SK-N-SH (cell line): ENCODE data around the gene ARL4A. TPM values are rescaled to one million over a fixed set of nuclear protein-coding genes. Genes with fewer than 3 reads are reported as not detected.
"Not testable (repeated sequence)": the region's sequence is repeated elsewhere in the genome, so short reads cannot be mapped to it uniquely, and the experiment has no call there.

Experiments used
- CTCF ChIA-PET: fragments of 300-600, 350-600 bp; formaldehyde crosslinking; extraction: SDS; loops from one replicate; lab custom pipeline; 2021; lab: Yijun Ruan, JAX
- POLR2A ChIA-PET: fragments of 350-600 bp; sonication (Branson Sonifier 250); formaldehyde crosslinking; extraction: SDS; loops from one replicate; lab custom pipeline; 2020; ENCODE audit warnings: antibody characterized with exemption, inconsistent platforms; lab: Yijun Ruan, JAX
- DNase-seq: peaks from one replicate; pipeline ENCODE4 v3.0.0; 2012
- H2AFZ ChIP-seq: fragments of 200-600 bp; sonication (generic); 2 replicates; pipeline ENCODE4 v1.8.1; 2016; ENCODE audit warnings: antibody characterized with exemption, mild to moderate bottlenecking, low read depth
- H3F3A ChIP-seq: fragments of 200-600 bp; sonication (generic); replicated peaks from 2 replicates; pipeline ENCODE3; 2016; ENCODE audit warnings: antibody characterized with exemption, mild to moderate bottlenecking; ENCODE audit not compliant: insufficient read depth
- H3K27ac ChIP-seq, 2 experiments: fragments of 200-500 bp in 1 of 2; fragments of 200-600 bp in 1 of 2; sonication (Bioruptor generic) in 1 of 2; sonication (generic), shearing (Covaris generic) in 1 of 2; 2 replicates each; pipeline versions ENCODE4 v1.5.1 to v1.6.1; 2014 to 2016; ENCODE audit warnings: low read depth in 2 of 2, inconsistent platforms in 1 of 2, low read length in 1 of 2, mild to moderate bottlenecking in 1 of 2, mixed read lengths in 1 of 2
- H3K27me3 ChIP-seq: fragments of 200-600 bp; sonication (generic), shearing (Covaris generic); 2 replicates; pipeline ENCODE4 v1.6.1; 2016; ENCODE audit warnings: mixed run types; ENCODE audit not compliant: insufficient read depth
- H3K36me3 ChIP-seq, 2 experiments: fragments of 200-500 bp in 1 of 2; fragments of 200-600 bp in 1 of 2; sonication (Bioruptor generic) in 1 of 2; sonication (generic) in 1 of 2; replicated peaks in 1 of 2; 2 replicates each; pipeline versions ENCODE3 to v1.5.1; 2014 to 2016; ENCODE audit warnings: low read length in 1 of 2, mild to moderate bottlenecking in 1 of 2; ENCODE audit not compliant: insufficient read depth in 2 of 2, control insufficient read depth in 1 of 2
- H3K4me1 ChIP-seq, 2 experiments: fragments of 200-500 bp in 1 of 2; fragments of 200-600 bp in 1 of 2; sonication (Bioruptor generic) in 1 of 2; sonication (generic), shearing (Covaris generic) in 1 of 2; 2 replicates each; pipeline versions ENCODE4 v1.5.1 to v1.6.1; 2014 to 2016; ENCODE audit warnings: low read depth in 1 of 2, low read length in 1 of 2, mixed run types in 1 of 2; ENCODE audit not compliant: insufficient read depth in 2 of 2, control insufficient read depth in 1 of 2
- H3K4me2 ChIP-seq: fragments of 200-600 bp; sonication (generic), shearing (Covaris generic); 2 replicates; pipeline ENCODE4 v1.6.1; 2017; ENCODE audit warnings: mixed run types
- H3K4me3 ChIP-seq, 2 experiments: fragments of 200-500 bp in 1 of 2; fragments of 200-600 bp in 1 of 2; sonication (Bioruptor generic) in 1 of 2; sonication (generic), shearing (Covaris generic) in 1 of 2; 2 replicates each; pipeline versions ENCODE4 v1.5.1 to v1.8.1; 2014 to 2016; ENCODE audit warnings: low read depth in 2 of 2, inconsistent platforms in 1 of 2, low read length in 1 of 2, mild to moderate bottlenecking in 1 of 2, mixed read lengths in 1 of 2, moderate library complexity in 1 of 2
- H3K79me2 ChIP-seq: fragments of 200-600 bp; sonication (generic); 2 replicates; pipeline ENCODE4 v1.8.1; 2017; ENCODE audit warnings: mild to moderate bottlenecking; ENCODE audit not compliant: insufficient read depth
- H3K9ac ChIP-seq: fragments of 200-600 bp; sonication (generic); 2 replicates; pipeline ENCODE4 v1.6.1; 2017; ENCODE audit warnings: mixed run types
- H3K9me2 ChIP-seq: fragments of 200-600 bp; sonication (generic); 2 replicates; pipeline ENCODE4 v1.6.1; 2017; ENCODE audit warnings: mixed run types
- H3K9me3 ChIP-seq: fragments of 200-600 bp; sonication (generic); 2 replicates; pipeline ENCODE4 v1.6.1; 2017; ENCODE audit warnings: mixed run types, mild to moderate bottlenecking, moderate library complexity
- H4K20me1 ChIP-seq: fragments of 200-600 bp; sonication (generic); 2 replicates; pipeline ENCODE4 v1.6.1; 2017; ENCODE audit warnings: mild to moderate bottlenecking, mixed run types; ENCODE audit not compliant: insufficient read depth
- FOXM1 ChIP-seq: IDR thresholded peaks from 2 replicates; pipeline ENCODE4 v1.4.0; 2012; ENCODE audit warnings: low read depth, mild to moderate bottlenecking
- GABPA ChIP-seq: IDR thresholded peaks from 2 replicates; pipeline ENCODE4 v1.4.0; 2012; ENCODE audit warnings: low read depth, mild to moderate bottlenecking
- MEF2A ChIP-seq: IDR thresholded peaks from 2 replicates; pipeline ENCODE4 v1.4.0; 2012; ENCODE audit warnings: low read depth, borderline replicate concordance
- NFIC ChIP-seq: IDR thresholded peaks from 2 replicates; pipeline ENCODE4 v1.4.0; 2012; ENCODE audit warnings: borderline replicate concordance
- RAD21 ChIP-seq: IDR thresholded peaks from 2 replicates; pipeline ENCODE4 v1.6.1; 2012; ENCODE audit warnings: mild to moderate bottlenecking, low read length
- TAF1 ChIP-seq: IDR thresholded peaks from 2 replicates; pipeline ENCODE4 v1.6.1; 2012; ENCODE audit warnings: low read depth, mild to moderate bottlenecking, low read length, moderate library complexity, borderline replicate concordance
- USF2 ChIP-seq: fragments of 150-350 bp; IDR thresholded peaks from 2 replicates; pipeline ENCODE4 v1.6.1; 2017; ENCODE audit warnings: antibody characterized with exemption, low read length, low read depth, borderline replicate concordance
- WGBS: methylation state at CpG from one replicate; pipeline ENCODE4 v1.1.6; 2017; ENCODE audit warnings: low lambda C conversion rate; 5-methylcytosine and 5-hydroxymethylcytosine counted together
- polyA plus RNA-seq, 3 experiments: library from polyadenylated mRNA; depleted of rRNA; stranded (reverse); fragments of >200 nt; gene quantifications; 2 replicates each; pipeline ENCODE4 v1.2.3, GENCODE V29; 2012
- TF ChIP-seq, protein P1 (sequence below): IDR thresholded peaks from 2 replicates; pipeline ENCODE4 v1.4.0; 2012; ENCODE audit warnings: low read depth, borderline replicate concordance
- TF ChIP-seq, protein P2 (sequence below): fragments of 150-350 bp; IDR thresholded peaks from 2 replicates; pipeline ENCODE4 v1.6.1; 2016; ENCODE audit warnings: mild to moderate bottlenecking, low read depth, low read length

ARL4A gene
- polyA plus RNA-seq, 1 of the 3 experiments (the other 2 are of a cell fraction): 5.5 TPM

DNA sequence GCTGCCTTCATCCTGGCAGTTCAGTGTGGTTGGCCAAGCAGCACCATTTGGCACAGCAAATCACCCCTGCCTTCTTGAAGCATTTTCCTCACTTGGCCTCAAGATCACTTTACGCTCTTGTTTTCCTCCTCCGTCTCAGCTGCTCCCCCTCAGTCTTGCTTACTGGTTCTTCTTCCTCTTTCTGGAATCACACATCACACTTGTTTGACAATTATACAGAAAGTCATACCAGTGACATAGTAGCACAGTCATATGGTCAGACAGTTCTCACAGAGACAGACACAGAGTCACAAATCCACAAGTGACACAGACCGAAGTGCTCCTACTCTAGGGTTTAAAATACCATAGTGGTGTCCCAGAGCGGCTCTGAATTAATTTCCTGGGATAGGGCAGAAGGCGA, 43.8 kb upstream of the ARL4A start:
- Histone ChIP-seq H3K36me3 (no peaks in the 10 kb centered on the region), H3K4me3 (no peak overlapping the region), H3K4me1 (peaks cover 0 to 3% of the 10 kb centered on the region in 2 experiments; a peak in 3 of 4 replicates), H2AFZ (peak overlapping the region; percentile 80), H3K9me2 (no peaks in the 10 kb centered on the region), H3F3A (peaks cover 27% of the 10 kb centered on the region), H4K20me1 (no peaks in the 10 kb centered on the region), H3K27me3 (no peaks in the 10 kb centered on the region), H3K27ac (peak overlapping the region; percentile 41 to 57; a peak in 3 of 4 replicates), H3K4me2 (peak overlapping the region; percentile 27), H3K79me2 (no peaks in the 10 kb centered on the region), H3K9ac (no peak overlapping the region), H3K9me3 (no peaks in the 10 kb centered on the region)
- no peak for DNase-seq
- ChIA-PET CTCF (interaction anchor here (0.9 to 2.0 kb wide), 4 partner anchors 39 to 619 kb away, joined by 3 to 6 read pairs (median 4); no protein-coding TSS in a partner anchor), POLR2A (no interaction called here)
- TF ChIP-seq FOXM1 (no peak), USF2 (no peak), NFIC (no peak), RAD21 (no peak), TAF1 (no peak), GABPA (no peak), MEF2A (no peak)
- TF ChIP-seq, protein P1, sequence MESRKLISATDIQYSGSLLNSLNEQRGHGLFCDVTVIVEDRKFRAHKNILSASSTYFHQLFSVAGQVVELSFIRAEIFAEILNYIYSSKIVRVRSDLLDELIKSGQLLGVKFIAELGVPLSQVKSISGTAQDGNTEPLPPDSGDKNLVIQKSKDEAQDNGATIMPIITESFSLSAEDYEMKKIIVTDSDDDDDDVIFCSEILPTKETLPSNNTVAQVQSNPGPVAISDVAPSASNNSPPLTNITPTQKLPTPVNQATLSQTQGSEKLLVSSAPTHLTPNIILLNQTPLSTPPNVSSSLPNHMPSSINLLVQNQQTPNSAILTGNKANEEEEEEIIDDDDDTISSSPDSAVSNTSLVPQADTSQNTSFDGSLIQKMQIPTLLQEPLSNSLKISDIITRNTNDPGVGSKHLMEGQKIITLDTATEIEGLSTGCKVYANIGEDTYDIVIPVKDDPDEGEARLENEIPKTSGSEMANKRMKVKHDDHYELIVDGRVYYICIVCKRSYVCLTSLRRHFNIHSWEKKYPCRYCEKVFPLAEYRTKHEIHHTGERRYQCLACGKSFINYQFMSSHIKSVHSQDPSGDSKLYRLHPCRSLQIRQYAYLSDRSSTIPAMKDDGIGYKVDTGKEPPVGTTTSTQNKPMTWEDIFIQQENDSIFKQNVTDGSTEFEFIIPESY: no peak
- TF ChIP-seq, protein P2, sequence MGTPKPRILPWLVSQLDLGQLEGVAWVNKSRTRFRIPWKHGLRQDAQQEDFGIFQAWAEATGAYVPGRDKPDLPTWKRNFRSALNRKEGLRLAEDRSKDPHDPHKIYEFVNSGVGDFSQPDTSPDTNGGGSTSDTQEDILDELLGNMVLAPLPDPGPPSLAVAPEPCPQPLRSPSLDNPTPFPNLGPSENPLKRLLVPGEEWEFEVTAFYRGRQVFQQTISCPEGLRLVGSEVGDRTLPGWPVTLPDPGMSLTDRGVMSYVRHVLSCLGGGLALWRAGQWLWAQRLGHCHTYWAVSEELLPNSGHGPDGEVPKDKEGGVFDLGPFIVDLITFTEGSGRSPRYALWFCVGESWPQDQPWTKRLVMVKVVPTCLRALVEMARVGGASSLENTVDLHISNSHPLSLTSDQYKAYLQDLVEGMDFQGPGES: no peak
- WGBS: 97% methylated on average over 5 of the region's 5 CpGs

GRCh38 chr7:12645212-12645611, 42.2 kb upstream of the ARL4A start:
- POLR2A ChIA-PET, H3K27me3 ChIP-seq, H3K4me1 ChIP-seq, H3K27ac ChIP-seq, H2AFZ ChIP-seq, H3K9me2 ChIP-seq, H3K36me3 ChIP-seq, H3K9me3 ChIP-seq, H4K20me1 ChIP-seq, H3K79me2 ChIP-seq, H3K4me3 ChIP-seq, H3K4me2 ChIP-seq, H3K9ac ChIP-seq, DNase-seq: not testable (repeated sequence)
- CTCF ChIA-PET: interaction anchor here (0.8 to 1.3 kb wide), 2 partner anchors 22 to 617 kb away, joined by 3 to 6 read pairs; no protein-coding TSS in a partner anchor
- WGBS: 81% methylated on average over 6 of the region's 6 CpGs
- peaks cover 27% of the 10 kb centered on the region for H3F3A ChIP-seq
